ENCODE data around the gene CCDC182. TPM values are rescaled to one million over a fixed set of nuclear protein-coding genes. Genes with fewer than 3 reads are reported as not detected.

Gene CCDC182
- total and polyA plus RNA-seq, 9 of the 15 experiments (the other 6 are each of a cell fraction or from before 2014, with no cell fraction given), result not detected

DNA sequence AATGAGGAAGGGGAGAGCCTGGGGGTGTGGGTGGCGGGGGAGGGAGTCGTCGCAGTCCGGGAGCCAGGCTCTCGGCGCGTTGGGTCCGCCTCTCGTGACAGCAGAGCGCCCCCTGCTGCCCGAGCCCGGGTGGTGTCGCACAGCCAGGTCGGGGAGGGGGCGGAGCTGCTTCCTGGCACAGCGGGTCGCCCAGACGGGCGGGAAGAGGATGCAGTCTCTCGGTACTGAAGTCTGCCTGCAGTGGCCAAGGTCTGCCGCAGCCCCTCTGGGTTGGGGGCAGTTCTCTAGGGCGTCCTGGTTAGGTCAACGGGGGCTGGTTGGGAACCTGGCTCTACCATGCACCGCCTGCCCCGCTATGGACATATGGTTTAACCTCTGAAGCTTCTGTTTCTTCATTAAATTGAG is 38.2 kb upstream of the CCDC182 start (continued):
- TF ChIP-seq FOXP1 (CRISPR knock-in tag; IDR thresholded peaks at IDR 0.05) (no peak), POLR2A (conservative IDR thresholded peaks at IDR 0.05) (no peak), FOSL1 (tag; conservative IDR thresholded peaks at IDR 0.05) (no peak), HDAC6 (IDR thresholded peaks at IDR 0.05; ENCODE audit: low read depth, low read length) (no peak), L3MBTL2 (IDR thresholded peaks at IDR 0.05) (peak; percentile 39; the same call in 1 of the 2 replicates), MTA2 (IDR thresholded peaks at IDR 0.05; ENCODE audit: low read depth) (no peak), KAT2B (IDR thresholded peaks at IDR 0.05; ENCODE audit: low read depth, low read length) (no peak), SMAD3 (CRISPR knock-in tag; conservative IDR thresholded peaks at IDR 0.05) (no peak), HNRNPUL1 (IDR thresholded peaks at IDR 0.05; ENCODE audit: low read length) (no peak)
- TF ChIP-seq, protein P1, sequence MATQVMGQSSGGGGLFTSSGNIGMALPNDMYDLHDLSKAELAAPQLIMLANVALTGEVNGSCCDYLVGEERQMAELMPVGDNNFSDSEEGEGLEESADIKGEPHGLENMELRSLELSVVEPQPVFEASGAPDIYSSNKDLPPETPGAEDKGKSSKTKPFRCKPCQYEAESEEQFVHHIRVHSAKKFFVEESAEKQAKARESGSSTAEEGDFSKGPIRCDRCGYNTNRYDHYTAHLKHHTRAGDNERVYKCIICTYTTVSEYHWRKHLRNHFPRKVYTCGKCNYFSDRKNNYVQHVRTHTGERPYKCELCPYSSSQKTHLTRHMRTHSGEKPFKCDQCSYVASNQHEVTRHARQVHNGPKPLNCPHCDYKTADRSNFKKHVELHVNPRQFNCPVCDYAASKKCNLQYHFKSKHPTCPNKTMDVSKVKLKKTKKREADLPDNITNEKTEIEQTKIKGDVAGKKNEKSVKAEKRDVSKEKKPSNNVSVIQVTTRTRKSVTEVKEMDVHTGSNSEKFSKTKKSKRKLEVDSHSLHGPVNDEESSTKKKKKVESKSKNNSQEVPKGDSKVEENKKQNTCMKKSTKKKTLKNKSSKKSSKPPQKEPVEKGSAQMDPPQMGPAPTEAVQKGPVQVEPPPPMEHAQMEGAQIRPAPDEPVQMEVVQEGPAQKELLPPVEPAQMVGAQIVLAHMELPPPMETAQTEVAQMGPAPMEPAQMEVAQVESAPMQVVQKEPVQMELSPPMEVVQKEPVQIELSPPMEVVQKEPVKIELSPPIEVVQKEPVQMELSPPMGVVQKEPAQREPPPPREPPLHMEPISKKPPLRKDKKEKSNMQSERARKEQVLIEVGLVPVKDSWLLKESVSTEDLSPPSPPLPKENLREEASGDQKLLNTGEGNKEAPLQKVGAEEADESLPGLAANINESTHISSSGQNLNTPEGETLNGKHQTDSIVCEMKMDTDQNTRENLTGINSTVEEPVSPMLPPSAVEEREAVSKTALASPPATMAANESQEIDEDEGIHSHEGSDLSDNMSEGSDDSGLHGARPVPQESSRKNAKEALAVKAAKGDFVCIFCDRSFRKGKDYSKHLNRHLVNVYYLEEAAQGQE (IDR thresholded peaks at IDR 0.05; ENCODE audit: borderline replicate concordance), result peak; percentile 33; the same call in 1 of the 2 replicates
- TF ChIP-seq, protein P1 (CRISPR knock-in tag; IDR thresholded peaks at IDR 0.05; ENCODE audit: low read depth), result no peak
- TF ChIP-seq, protein P2, sequence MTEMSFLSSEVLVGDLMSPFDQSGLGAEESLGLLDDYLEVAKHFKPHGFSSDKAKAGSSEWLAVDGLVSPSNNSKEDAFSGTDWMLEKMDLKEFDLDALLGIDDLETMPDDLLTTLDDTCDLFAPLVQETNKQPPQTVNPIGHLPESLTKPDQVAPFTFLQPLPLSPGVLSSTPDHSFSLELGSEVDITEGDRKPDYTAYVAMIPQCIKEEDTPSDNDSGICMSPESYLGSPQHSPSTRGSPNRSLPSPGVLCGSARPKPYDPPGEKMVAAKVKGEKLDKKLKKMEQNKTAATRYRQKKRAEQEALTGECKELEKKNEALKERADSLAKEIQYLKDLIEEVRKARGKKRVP (CRISPR knock-in tag; IDR thresholded peaks at IDR 0.05), result no peak
- TF ChIP-seq, protein P3, sequence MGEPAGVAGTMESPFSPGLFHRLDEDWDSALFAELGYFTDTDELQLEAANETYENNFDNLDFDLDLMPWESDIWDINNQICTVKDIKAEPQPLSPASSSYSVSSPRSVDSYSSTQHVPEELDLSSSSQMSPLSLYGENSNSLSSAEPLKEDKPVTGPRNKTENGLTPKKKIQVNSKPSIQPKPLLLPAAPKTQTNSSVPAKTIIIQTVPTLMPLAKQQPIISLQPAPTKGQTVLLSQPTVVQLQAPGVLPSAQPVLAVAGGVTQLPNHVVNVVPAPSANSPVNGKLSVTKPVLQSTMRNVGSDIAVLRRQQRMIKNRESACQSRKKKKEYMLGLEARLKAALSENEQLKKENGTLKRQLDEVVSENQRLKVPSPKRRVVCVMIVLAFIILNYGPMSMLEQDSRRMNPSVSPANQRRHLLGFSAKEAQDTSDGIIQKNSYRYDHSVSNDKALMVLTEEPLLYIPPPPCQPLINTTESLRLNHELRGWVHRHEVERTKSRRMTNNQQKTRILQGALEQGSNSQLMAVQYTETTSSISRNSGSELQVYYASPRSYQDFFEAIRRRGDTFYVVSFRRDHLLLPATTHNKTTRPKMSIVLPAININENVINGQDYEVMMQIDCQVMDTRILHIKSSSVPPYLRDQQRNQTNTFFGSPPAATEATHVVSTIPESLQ (CRISPR knock-in tag; IDR thresholded peaks at IDR 0.05), result no peak
- TF ChIP-seq, protein P4, sequence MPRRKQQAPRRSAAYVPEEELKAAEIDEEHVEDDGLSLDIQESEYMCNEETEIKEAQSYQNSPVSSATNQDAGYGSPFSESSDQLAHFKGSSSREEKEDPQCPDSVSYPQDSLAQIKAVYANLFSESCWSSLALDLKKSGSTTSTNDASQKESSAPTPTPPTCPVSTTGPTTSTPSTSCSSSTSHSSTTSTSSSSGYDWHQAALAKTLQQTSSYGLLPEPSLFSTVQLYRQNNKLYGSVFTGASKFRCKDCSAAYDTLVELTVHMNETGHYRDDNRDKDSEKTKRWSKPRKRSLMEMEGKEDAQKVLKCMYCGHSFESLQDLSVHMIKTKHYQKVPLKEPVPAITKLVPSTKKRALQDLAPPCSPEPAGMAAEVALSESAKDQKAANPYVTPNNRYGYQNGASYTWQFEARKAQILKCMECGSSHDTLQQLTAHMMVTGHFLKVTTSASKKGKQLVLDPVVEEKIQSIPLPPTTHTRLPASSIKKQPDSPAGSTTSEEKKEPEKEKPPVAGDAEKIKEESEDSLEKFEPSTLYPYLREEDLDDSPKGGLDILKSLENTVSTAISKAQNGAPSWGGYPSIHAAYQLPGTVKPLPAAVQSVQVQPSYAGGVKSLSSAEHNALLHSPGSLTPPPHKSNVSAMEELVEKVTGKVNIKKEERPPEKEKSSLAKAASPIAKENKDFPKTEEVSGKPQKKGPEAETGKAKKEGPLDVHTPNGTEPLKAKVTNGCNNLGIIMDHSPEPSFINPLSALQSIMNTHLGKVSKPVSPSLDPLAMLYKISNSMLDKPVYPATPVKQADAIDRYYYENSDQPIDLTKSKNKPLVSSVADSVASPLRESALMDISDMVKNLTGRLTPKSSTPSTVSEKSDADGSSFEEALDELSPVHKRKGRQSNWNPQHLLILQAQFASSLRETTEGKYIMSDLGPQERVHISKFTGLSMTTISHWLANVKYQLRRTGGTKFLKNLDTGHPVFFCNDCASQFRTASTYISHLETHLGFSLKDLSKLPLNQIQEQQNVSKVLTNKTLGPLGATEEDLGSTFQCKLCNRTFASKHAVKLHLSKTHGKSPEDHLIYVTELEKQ (CRISPR knock-in tag; IDR thresholded peaks at IDR 0.05), result no peak
